Neural cell (in vitro differentiated cells): ENCODE measurements around the gene MED13.
"Not testable (repeated sequence)": the region's sequence is repeated elsewhere in the genome, so short reads cannot be mapped to it uniquely, and the experiment has no call there.

Experiments
- CTCF ChIP-seq: fragments of 450-650 bp; IDR thresholded peaks from 2 replicates; pipeline ENCODE4 v1.5.1; 2014; ENCODE audit warnings: antibody characterized with exemption, mild to moderate bottlenecking, moderate library complexity; ENCODE audit not compliant: poor library complexity, severe bottlenecking
- EP300 ChIP-seq: fragments of 450-650 bp; conservative IDR thresholded peaks from 2 replicates; pipeline ENCODE4 v1.6.1; 2014; ENCODE audit warnings: antibody characterized with exemption, mild to moderate bottlenecking, moderate library complexity; ENCODE audit not compliant: poor library complexity, severe bottlenecking
- EZH2 ChIP-seq: fragments of 200-600, 300-800 bp; shearing (Covaris generic), sonication (generic); IDR thresholded peaks from 2 replicates; pipeline ENCODE4 v1.6.1; 2014; ENCODE audit warnings: antibody characterized with exemption, low read length, borderline replicate concordance, mild to moderate bottlenecking; ENCODE audit not compliant: insufficient read depth, poor library complexity, severe bottlenecking
- RAD21 ChIP-seq: fragments of 450-650 bp; conservative IDR thresholded peaks from 2 replicates; pipeline ENCODE4 v1.6.1; 2014; ENCODE audit warnings: antibody characterized with exemption, mild to moderate bottlenecking, moderate library complexity

- not testable (repeated sequence) for TF ChIP-seq RAD21, CTCF, EZH2, EP300
Measured at GRCh38 chr17:62072855-62073254, 7.8 kb upstream of the MED13 start.
